IPS DF 6.9 (cell line): ENCODE results near the gene DMD.

Source experiments
- DNase-seq: peaks from one replicate; pipeline ENCODE4 v3.0.0-alpha.2; 2013; ENCODE audit warnings: low read depth, low spot score
- H3K27ac ChIP-seq: one replicate; pipeline ENCODE4 v1.5.1; 2013; ENCODE audit warnings: low read length, control low read depth
- H3K27me3 ChIP-seq: 2 replicates; pipeline ENCODE4 v1.6.1; 2013; ENCODE audit warnings: mild to moderate bottlenecking, low read length; ENCODE audit not compliant: control insufficient read depth, insufficient read depth
- H3K36me3 ChIP-seq: 2 replicates; pipeline ENCODE4 v1.6.1; 2013; ENCODE audit warnings: low read length; ENCODE audit not compliant: control insufficient read depth, insufficient read depth
- H3K4me1 ChIP-seq: 2 replicates; pipeline ENCODE4 v1.6.1; 2013; ENCODE audit warnings: low read length; ENCODE audit not compliant: control insufficient read depth, insufficient read depth
- H3K4me3 ChIP-seq: 2 replicates; pipeline ENCODE4 v1.5.1; 2013; ENCODE audit warnings: mild to moderate bottlenecking, low read length
- H3K9me3 ChIP-seq: 2 replicates; pipeline ENCODE4 v1.6.1; 2013; ENCODE audit warnings: low read length, inconsistent platforms; ENCODE audit not compliant: control insufficient read depth, insufficient read depth
- WGBS: extraction: QIAGEN DNeasy Blood & Tissue Kit; methylation state at CpG from one replicate; pipeline ENCODE4 v1.1.7; 2013; ENCODE audit warnings: mixed read lengths, missing lambda C conversion rate; ENCODE audit not compliant: insufficient read length, insufficient coverage; 5-methylcytosine and 5-hydroxymethylcytosine counted together

Gene DMD

DNA sequence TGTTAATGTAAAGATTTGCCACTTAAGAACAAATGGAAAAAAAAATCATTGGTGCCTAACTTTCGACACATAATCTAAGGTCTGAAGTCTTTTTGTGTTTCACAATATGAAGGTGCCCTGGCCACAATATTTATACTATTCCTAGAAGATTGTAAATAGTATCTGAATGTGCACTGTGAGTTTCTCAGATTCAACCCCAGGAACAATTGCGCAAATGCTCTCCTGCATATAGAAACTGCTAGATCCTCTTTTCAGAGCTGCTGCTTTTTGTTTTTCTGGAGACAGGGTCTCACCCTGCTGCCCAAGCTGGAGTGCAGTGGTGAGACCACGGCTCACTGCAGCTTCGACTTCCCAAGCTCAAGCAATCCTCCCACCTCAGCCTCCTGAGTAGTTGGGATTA, 1659.4 kb downstream of the DMD start:
- no peaks in the 10 kb centered on the region for H3K9me3 ChIP-seq
- no peaks in the 10 kb centered on the region for H3K4me1 ChIP-seq
- H3K36me3 ChIP-seq: no peaks in the 10 kb centered on the region
- WGBS: no CpG with 5 or more reads among the region's 4 CpGs
- H3K4me3 ChIP-seq: no peak overlapping the region
- H3K27ac ChIP-seq: no peak overlapping the region
- DNase-seq: no peak
- H3K27me3 ChIP-seq: no peaks in the 10 kb centered on the region

DNA sequence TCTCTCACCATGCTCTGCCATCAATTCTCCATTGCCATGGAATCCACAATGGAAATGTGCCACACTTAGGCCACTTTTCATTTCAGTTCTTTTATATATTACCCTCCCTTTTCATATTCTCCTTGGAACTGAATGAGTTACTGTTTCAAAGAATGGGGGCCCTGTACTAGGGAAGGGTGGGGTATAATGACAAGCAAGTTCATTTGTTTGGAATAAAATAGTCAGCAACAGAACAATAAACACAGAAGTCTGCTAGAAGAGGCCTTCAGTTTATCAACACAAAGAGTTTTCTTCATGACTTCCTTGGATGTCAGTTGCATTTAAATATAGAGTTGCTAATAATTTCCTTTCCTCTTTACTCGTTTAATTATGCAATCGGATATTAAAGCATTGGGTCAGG, 1661.2 kb downstream of the DMD start:
- Histone ChIP-seq H3K27me3 (no peaks in the 10 kb centered on the region), H3K27ac (no peak overlapping the region), H3K36me3 (no peaks in the 10 kb centered on the region), H3K9me3 (no peaks in the 10 kb centered on the region), H3K4me1 (peaks cover 1% of the 10 kb centered on the region; the same call in 1 of the 2 replicates), H3K4me3 (no peak overlapping the region)
- no CpG with 5 or more reads among the region's 2 CpGs for WGBS
- no peak for DNase-seq

- no peak overlapping the region for H3K4me3 ChIP-seq
- DNase-seq: no peak
- no CpG with 5 or more reads among the region's 3 CpGs for WGBS
Observed at GRCh38 chrX:31547816-31548215, 1663.5 kb downstream of the DMD start.

GRCh38 chrX:31547416-31547815, 1663.9 kb downstream of the DMD start:
- Histone ChIP-seq H3K36me3 (no peaks in the 10 kb centered on the region), H3K9me3 (no peaks in the 10 kb centered on the region), H3K27me3 (no peaks in the 10 kb centered on the region), H3K4me1 (peaks cover 1% of the 10 kb centered on the region; the same call in 1 of the 2 replicates), H3K27ac (no peak overlapping the region), H3K4me3 (no peak overlapping the region)
- no CpG with 5 or more reads among the region's 3 CpGs for WGBS
- DNase-seq: no peak

More at GRCh38 chrX:31547816-31548215, 1663.5 kb downstream of the DMD start:
- no peaks in the 10 kb centered on the region for H3K9me3 ChIP-seq
- H3K36me3 ChIP-seq: no peaks in the 10 kb centered on the region
- peaks cover 1% of the 10 kb centered on the region; the same call in 1 of the 2 replicates for H3K4me1 ChIP-seq
- no peaks in the 10 kb centered on the region for H3K27me3 ChIP-seq
- no peak overlapping the region for H3K27ac ChIP-seq

- no peaks in the 10 kb centered on the region for H3K27me3 ChIP-seq
- no peak overlapping the region for H3K27ac ChIP-seq
- H3K9me3 ChIP-seq: no peaks in the 10 kb centered on the region
- H3K4me3 ChIP-seq: no peak overlapping the region
- H3K4me1 ChIP-seq: peaks cover 1% of the 10 kb centered on the region; the same call in 1 of the 2 replicates
- H3K36me3 ChIP-seq: no peaks in the 10 kb centered on the region
- no peak for DNase-seq
- WGBS: no CpG with 5 or more reads among the region's 3 CpGs
Observed at GRCh38 chrX:31546126-31546525, 1665.2 kb downstream of the DMD start.

- H3K4me1 ChIP-seq: peaks cover 1% of the 10 kb centered on the region; the same call in 1 of the 2 replicates
- H3K27ac ChIP-seq: no peak overlapping the region
- H3K36me3 ChIP-seq: no peaks in the 10 kb centered on the region
- no peaks in the 10 kb centered on the region for H3K27me3 ChIP-seq
- DNase-seq: no peak
- WGBS: no CpG with 5 or more reads among the region's 5 CpGs
- H3K4me3 ChIP-seq: no peak overlapping the region
- no peaks in the 10 kb centered on the region for H3K9me3 ChIP-seq
Observed at GRCh38 chrX:31545726-31546125, 1665.6 kb downstream of the DMD start.

DNA sequence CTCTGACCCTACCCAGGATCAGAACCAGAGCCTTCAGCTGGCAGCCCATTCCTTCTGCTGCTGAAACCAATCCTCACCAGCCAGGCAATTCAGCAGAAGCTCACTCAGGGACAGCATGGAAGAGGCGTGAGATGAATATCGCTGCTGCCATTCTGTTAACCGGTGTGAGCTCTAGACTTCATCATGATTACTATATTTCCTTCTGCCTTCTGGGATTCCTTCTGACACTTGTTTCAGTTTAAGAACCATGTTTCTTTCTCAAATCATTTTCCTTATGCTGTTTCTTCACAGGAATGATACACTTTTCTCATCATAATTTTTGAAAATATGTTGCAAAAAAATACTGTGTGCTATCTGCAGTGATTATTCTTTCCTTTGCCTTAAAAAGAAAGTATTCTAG, 1666.2 kb downstream of the DMD start:
- no peak overlapping the region for H3K27ac ChIP-seq

GRCh38 chrX:31543634-31544033, 1667.7 kb downstream of the DMD start:
- Histone ChIP-seq H3K36me3 (no peaks in the 10 kb centered on the region), H3K4me1 (peaks cover 1% of the 10 kb centered on the region; the same call in 1 of the 2 replicates), H3K27ac (no peak overlapping the region), H3K27me3 (no peaks in the 10 kb centered on the region), H3K9me3 (no peaks in the 10 kb centered on the region), H3K4me3 (no peak overlapping the region)
- DNase-seq: no peak
- no CpG with 5 or more reads among the region's 3 CpGs for WGBS

More for the DNA sequence above, 1666.2 kb downstream of the DMD start:
- DNase-seq: no peak
- no CpG with 5 or more reads among the region's 3 CpGs for WGBS
- no peaks in the 10 kb centered on the region for H3K27me3 ChIP-seq
- no peaks in the 10 kb centered on the region for H3K36me3 ChIP-seq
- H3K4me3 ChIP-seq: no peak overlapping the region
- no peaks in the 10 kb centered on the region for H3K9me3 ChIP-seq
- H3K4me1 ChIP-seq: peaks cover 1% of the 10 kb centered on the region; the same call in 1 of the 2 replicates

DNA sequence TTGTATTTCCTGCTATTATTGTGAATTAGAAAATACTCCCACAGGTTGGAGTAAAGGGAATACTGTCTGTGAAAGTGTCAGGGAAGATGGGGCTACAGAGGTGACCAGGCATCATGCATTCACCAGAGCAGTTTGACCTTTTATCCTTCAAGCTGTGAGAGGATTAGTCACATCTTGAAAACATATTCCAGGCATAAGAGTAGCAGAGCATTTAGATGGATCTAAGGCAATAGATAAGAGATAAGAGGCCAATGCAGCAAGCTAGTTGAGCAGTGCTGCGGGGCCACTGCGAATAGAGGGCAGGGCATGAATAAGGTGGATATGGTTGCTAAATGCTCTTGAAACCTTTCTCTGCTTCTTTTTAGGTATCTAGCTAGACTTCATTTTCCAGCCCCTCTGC, 1668.8 kb downstream of the DMD start:
- H3K9me3 ChIP-seq: no peaks in the 10 kb centered on the region
- no peak overlapping the region for H3K27ac ChIP-seq
- no CpG with 5 or more reads among the region's 2 CpGs for WGBS
- H3K4me1 ChIP-seq: peaks cover 1% of the 10 kb centered on the region; the same call in 1 of the 2 replicates
- H3K4me3 ChIP-seq: no peak overlapping the region
- H3K27me3 ChIP-seq: no peaks in the 10 kb centered on the region
- no peak for DNase-seq
- no peaks in the 10 kb centered on the region for H3K36me3 ChIP-seq

GRCh38 chrX:31540313-31540712, 1671.0 kb downstream of the DMD start:
- Histone ChIP-seq H3K4me1 (no peaks in the 10 kb centered on the region), H3K36me3 (no peaks in the 10 kb centered on the region), H3K9me3 (no peaks in the 10 kb centered on the region), H3K4me3 (no peak overlapping the region), H3K27me3 (no peaks in the 10 kb centered on the region), H3K27ac (no peak overlapping the region)
- no peak for DNase-seq
- no CpG with 5 or more reads among the region's 2 CpGs for WGBS

GRCh38 chrX:31527455-31528126, 1683.8 kb downstream of the DMD start:
- H3K36me3 ChIP-seq: no peaks in the 10 kb centered on the region
- no peaks in the 10 kb centered on the region for H3K27me3 ChIP-seq
- DNase-seq: no peak
- no peak overlapping the region for H3K27ac ChIP-seq
- H3K9me3 ChIP-seq: no peaks in the 10 kb centered on the region
- WGBS: no CpG with 5 or more reads among the region's 7 CpGs
- no peak overlapping the region for H3K4me3 ChIP-seq
- H3K4me1 ChIP-seq: no peaks in the 10 kb centered on the region
